Islet of Langerhans (tissue), 1 donor: ENCODE results near the gene TIFAB.

Experiments
- FAIRE-seq: peaks from one replicate; lab custom pipeline; 2011; peaks lifted over from hg19 to GRCh38; lab: Jason Lieb, UNC

The TIFAB gene

DNA sequence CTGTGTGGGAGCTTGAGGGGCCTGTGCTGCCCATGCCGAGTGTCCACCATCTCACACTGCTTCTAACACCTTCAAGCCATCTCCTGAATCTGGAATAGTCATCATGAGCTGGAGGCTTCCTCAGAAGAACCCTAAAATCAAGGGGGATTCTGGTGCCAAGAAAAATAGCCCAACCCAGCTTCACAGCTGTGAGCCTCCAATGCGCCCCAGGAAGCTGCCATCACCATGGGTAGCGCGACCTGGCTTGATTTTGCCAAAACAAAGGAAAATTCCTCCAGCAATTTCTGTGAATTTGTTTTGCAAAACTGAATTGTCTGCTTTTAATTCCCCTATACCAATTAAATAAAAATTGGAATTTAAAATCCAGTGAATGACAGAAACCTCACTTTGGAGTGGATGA is 6.2 kb upstream of the TIFAB start:
- no peak for FAIRE-seq

DNA sequence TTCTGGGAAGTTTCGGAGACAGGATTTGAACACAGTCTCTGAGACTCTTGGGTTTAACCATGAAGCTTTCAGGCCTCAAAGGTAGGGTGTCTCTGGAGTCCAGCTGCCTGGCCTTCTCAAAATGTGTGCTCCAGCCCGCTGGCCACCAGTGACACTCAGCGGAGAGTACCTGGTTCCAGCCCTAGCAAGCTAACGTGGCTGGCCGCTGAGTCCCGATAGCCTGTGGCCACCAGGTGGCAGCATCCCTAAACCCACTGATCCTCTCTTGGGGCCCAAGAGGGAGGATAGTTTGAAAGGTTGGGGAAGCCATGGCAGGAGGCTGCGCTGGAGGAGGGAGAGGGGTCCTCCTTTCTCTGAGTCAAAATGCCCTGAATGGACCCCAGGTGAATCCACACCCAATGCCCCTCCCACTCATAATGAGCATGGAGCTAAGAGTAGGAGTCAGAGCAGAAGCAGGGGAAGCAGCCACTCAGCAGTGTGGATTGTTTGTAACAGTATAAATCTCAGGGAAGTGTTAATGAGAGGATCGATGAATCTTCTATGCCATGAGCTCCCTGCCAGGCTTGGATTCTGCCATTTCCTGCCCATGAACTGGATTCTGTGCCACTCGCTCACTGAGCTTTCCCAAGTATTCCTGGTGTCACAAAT is 5.4 kb upstream of the TIFAB start:
- no peak for FAIRE-seq

GRCh38 chr5:135456238-135457099 is 4.3 kb upstream of the TIFAB start:
- no peak for FAIRE-seq

DNA sequence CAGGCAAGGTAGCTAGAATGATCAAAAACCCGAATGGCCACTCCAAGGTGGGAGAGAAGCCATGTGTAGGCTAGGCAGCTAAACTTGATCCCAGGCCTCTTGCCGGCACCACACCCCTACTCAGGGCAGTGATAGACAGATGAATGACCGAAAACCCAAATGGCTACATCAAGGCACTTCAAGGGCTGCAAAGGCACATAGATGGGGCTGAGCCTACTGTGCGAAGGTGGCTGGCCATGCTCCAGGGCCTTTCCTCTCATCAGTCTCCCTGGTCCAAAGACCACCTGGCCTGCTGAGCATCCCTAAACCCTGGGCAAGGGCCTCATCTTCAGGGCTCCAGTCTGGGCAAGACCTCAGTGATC is 3.7 kb upstream of the TIFAB start:
- FAIRE-seq: no peak

DNA sequence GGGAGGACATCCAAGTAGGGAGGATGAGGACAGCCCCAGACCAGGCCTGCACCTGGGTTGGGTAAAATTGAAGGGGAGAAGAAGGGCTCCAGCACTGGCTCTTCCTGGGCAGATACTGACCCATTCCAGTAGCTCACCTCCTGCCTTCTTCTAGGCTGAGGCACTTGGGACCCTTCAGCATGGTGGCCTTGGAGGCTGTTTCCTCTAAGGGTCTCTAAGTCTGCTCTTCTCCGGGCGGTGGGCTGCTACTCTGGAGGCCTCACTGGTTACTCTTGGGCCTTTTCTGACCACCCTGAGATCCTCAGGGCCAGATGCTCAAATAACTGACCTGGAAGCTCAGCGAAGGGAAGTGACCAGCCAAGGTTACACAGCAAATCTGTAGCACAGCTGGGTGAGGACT is 2.8 kb upstream of the TIFAB start:
- FAIRE-seq: no peak

- FAIRE-seq: no peak
These were observed 1.5 kb upstream of the TIFAB start for GRCh38 chr5:135453613-135454012.

- FAIRE-seq: no peak
These were observed 400 bp downstream of the TIFAB start for GRCh38 chr5:135451581-135452320.

DNA sequence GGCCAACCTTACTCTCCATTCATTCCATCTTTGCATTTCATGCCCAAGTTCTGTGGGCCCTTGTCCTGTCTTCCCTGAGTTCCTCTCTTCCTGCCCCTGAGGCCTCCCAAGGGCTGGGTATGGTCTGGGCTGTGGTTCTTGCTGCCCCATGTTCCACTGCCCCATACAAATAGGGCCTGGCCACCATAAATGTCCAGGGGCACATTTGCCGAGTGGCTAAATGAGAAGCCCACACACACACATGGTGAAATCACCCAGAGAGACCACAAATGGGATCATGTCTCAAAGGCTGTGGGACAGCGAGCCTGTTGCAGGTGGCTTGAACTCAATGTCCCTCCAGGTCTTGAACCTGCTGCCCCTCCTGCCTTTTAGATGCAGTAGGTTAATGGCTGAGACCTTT is 1.2 kb downstream of the TIFAB start:
- FAIRE-seq: no peak

DNA sequence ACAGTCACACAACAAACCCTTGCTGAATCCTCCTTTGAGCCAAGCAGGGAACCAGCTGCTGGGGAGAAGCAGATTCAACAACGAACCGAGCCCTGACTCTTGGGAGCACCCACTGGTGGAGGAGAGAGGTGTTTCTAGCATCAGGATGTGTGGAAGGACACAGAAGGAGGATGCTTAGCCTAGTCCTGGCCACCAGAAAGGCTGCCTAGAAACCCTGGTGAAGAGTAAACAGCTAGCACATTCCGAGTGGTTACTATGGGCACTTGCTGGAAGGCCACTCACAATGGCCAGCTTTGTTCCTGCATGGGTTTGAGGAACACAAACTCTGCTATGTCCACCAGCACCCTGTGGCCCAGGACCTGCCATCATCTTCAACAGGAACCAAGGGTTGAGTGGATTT is 1.8 kb downstream of the TIFAB start:
- no peak for FAIRE-seq

GRCh38 chr5:135449644-135450043 is 2.5 kb downstream of the TIFAB start:
- FAIRE-seq: no peak

DNA sequence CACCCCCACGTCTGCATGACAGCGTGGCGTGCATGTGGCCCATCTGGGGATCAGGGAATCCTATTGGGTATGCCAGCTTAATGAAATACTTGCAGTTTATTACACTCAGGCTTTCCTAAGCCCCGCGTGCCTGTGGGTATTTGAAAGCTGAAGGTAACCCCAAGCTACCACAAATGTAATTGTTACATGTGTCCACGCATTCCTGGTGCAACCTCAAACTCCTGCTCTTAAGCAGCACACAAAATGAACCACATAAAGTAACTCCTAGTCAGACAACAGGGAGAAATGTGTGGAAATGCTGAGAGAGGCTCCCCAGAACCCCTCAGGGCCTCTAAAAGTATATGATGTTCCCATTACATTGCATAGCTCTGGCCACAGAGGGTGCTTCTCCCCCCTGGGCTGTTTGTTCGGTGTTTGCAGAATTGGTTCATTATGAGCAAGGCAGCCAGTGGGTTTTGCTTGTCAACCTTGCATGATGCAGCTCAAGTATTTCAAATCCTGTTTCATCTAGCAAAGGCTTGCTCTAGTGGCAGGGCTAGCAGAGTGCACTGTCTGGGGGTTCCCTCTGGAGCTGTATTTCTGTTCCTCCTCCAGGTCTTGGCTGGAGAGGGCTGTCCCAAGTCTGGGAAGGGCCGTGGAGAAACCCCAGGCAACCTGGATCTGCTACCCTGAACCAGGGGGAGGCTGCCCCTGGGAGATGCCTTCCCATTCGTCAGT is 3.2 kb downstream of the TIFAB start:
- FAIRE-seq: no peak

- FAIRE-seq: no peak
These were observed 3.9 kb downstream of the TIFAB start for GRCh38 chr5:135448071-135448739.

DNA sequence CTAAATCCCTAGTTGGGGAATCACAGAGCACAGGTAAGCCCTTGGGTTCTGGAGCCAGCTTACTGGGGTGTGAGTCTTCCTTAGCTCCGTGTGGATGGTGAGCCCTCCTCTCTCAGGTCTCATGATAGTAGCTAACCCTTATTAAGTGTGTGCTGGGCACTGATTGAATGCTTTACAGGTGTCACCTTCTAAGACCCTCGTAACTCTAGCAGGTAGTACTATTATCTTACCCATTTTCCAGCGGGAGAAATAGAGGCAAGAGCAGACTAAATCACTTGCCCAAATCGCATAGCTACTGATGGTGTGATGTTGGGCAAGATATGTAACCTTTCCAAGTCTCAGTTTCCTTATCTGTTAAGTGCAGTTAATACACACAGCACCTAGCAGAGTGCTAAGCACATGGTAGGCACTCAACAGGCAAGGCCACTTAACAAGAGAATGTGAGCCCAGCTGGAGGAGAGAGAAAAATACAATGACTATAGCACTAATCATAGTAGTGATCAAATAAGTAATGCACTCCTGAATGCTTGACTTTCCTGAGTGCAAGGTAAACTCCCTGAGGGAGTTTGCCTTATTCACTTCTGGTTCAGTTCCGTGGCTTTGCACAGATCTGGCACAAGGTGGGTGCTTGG is 4.7 kb downstream of the TIFAB start, which contains the start of gene DCANP1:
TSS of gene DCANP1 (minus strand) at position 51 of the 632 bp plus-strand sequence. CDS start 240 bp downstream, outside the sequence.
- FAIRE-seq: no peak

GRCh38 chr5:135446615-135447014 is 5.5 kb downstream of the TIFAB start:
- no peak for FAIRE-seq

DNA sequence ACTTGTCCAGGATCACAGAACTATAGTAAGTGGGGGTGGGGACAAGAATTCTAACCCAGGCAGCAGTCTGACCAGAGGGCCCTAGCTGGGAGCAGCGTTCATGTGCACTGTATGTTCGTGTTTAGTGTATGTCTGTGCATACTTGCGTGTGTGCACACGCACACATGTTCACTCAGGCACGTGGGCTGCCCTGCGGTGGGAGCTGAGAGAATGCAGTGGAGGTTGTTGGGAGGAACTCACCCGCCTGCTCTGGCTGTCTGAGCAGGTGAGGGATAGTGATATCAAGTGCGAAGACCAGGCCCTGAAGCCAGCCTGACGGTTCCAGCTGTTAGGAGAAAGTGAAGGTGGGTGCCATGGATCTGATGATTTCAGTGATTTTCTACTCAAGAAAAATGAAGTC is 5.9 kb downstream of the TIFAB start:
- no peak for FAIRE-seq

GRCh38 chr5:135445306-135445985 is 6.7 kb downstream of the TIFAB start:
- no peak for FAIRE-seq

DNA sequence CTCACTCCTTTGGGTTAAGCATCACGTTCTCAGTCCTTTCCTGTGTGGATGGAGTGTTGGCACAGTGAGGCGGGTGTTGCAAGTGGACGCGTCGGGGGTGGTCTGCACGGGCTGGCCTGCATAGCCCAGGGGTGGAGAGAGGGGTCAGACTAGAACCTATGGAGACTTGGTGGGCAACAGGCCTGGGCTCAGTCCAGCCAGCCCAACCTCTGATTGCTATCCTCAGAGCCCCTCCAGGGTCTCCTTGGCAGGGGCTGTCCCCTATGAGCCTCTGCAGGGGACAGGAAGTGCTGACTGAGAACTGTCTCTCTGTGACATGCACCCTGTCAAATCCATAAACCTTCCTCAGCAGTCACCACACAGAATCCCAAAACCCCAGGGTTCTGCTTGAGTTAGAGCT is 7.3 kb downstream of the TIFAB start:
- FAIRE-seq: no peak

- FAIRE-seq: no peak
These were observed 7.8 kb downstream of the TIFAB start for GRCh38 chr5:135444360-135444759.

- no peak for FAIRE-seq
These were observed 8.8 kb downstream of the TIFAB start for GRCh38 chr5:135443161-135443960.
